Measurements from ENCODE around the gene PIGK. TPM values are rescaled to one million over a fixed set of nuclear protein-coding genes. Genes with fewer than 3 reads are reported as not detected.
"Not testable (repeated sequence)": the region's sequence is repeated elsewhere in the genome, so short reads cannot be mapped to it uniquely, and the experiment has no call there.

The PIGK gene
- total RNA-seq, 1 donor from 2014 or later: 28.6 TPM

DNA sequence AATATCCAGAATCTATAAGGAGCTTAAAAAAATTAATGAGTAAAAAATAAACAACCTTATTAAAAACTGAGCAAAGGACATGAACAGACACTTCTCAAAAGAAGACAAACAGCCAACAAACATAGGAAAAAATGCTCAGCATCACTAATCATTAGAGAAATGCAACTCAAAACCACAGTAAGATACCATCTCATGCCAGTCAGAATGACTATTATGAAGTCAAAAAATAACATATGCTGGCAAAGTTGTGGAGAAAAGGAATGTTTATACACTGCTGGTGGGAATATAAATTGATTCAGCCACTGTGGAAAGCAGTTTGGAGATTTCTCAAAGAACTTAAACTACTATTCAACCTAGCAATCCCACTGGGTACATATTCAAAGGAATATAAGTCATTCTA, 25.3 kb downstream of the PIGK start:
- FAIRE-seq: no peak

DNA sequence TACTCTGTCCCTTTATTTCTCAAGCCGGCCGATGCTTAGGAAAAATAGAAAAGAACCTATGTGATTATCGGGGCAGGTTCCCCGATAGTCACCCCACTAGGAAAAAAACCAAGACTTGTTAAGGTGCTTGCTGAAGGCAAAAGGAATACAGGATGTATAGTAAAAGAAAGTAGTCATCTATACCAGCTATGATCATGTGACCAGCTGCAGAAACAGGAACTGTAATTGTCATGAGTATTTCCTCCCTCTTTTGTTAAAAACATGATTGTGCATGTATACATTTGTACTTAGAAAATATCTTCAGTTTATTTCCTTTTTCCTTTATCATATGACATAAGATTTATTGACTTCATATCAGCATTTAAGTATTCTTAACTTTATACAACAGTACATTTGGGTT, 30.5 kb downstream of the PIGK start:
- peaks cover 10% of the 10 kb centered on the region for H3K36me3 Mint-ChIP-seq (ENCODE audit: low read depth, unreplicated experiment)
- TF ChIP-seq EZH2 (IDR thresholded peaks at IDR 0.05; ENCODE audit: insufficient read depth, low read length): no peak
- TF ChIP-seq, protein P1, sequence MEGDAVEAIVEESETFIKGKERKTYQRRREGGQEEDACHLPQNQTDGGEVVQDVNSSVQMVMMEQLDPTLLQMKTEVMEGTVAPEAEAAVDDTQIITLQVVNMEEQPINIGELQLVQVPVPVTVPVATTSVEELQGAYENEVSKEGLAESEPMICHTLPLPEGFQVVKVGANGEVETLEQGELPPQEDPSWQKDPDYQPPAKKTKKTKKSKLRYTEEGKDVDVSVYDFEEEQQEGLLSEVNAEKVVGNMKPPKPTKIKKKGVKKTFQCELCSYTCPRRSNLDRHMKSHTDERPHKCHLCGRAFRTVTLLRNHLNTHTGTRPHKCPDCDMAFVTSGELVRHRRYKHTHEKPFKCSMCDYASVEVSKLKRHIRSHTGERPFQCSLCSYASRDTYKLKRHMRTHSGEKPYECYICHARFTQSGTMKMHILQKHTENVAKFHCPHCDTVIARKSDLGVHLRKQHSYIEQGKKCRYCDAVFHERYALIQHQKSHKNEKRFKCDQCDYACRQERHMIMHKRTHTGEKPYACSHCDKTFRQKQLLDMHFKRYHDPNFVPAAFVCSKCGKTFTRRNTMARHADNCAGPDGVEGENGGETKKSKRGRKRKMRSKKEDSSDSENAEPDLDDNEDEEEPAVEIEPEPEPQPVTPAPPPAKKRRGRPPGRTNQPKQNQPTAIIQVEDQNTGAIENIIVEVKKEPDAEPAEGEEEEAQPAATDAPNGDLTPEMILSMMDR (IDR thresholded peaks at IDR 0.05; ENCODE audit: insufficient read depth, low read depth, low read length): no peak
- FAIRE-seq (no peak), DNase-seq (ENCODE audit: low read depth) (no peak)
- no peaks in the 10 kb centered on the region for H3K27me3 ChIP-seq (ENCODE audit: insufficient read depth, low read length)
- no peak overlapping the region for H3K4me3 ChIP-seq (ENCODE audit: insufficient read depth, low read depth, low read length)
- H3K79me2 ChIP-seq (ENCODE audit: insufficient read depth, low read length): no peaks in the 10 kb centered on the region
- H3K4me1 ChIP-seq (ENCODE audit: insufficient read depth, low read length): no peaks in the 10 kb centered on the region
- H3K9ac ChIP-seq (ENCODE audit: low read length): no peak overlapping the region
- H3K27me3 Mint-ChIP-seq (ENCODE audit: low read depth, unreplicated experiment): no peaks in the 10 kb centered on the region
- no peak overlapping the region for H2AFZ ChIP-seq (ENCODE audit: low read depth, low read length)
- no peaks in the 10 kb centered on the region for H3K9me3 ChIP-seq (ENCODE audit: insufficient read depth, low read depth, low read length)
- H3K4me3 Mint-ChIP-seq (ENCODE audit: unreplicated experiment): no peak overlapping the region
- no peaks in the 10 kb centered on the region for H4K20me1 ChIP-seq (ENCODE audit: insufficient read depth, low read length)
- H3K4me2 ChIP-seq (ENCODE audit: low read length): no peak overlapping the region
- H3K9me3 Mint-ChIP-seq (ENCODE audit: unreplicated experiment): peaks cover 5% of the 10 kb centered on the region
- no peaks in the 10 kb centered on the region for H3K4me1 Mint-ChIP-seq (ENCODE audit: low read depth, unreplicated experiment)
- no peaks in the 10 kb centered on the region for H3K36me3 ChIP-seq (ENCODE audit: insufficient read depth, low read length)
- H3K27ac Mint-ChIP-seq (ENCODE audit: unreplicated experiment): no peak overlapping the region
- H3K27ac ChIP-seq (ENCODE audit: low read depth, low read length): no peak overlapping the region

More for the DNA sequence above, 25.3 kb downstream of the PIGK start:
- H3K4me1 ChIP-seq (ENCODE audit: insufficient read depth, low read length): no peaks in the 10 kb centered on the region
- Mint-ChIP-seq H3K4me3 (ENCODE audit: unreplicated experiment) (no peak overlapping the region), H3K27me3 (ENCODE audit: low read depth, unreplicated experiment) (no peaks in the 10 kb centered on the region), H3K36me3 (ENCODE audit: low read depth, unreplicated experiment) (peaks cover 2% of the 10 kb centered on the region), H3K4me1 (ENCODE audit: low read depth, unreplicated experiment) (no peaks in the 10 kb centered on the region), H3K9me3 (ENCODE audit: unreplicated experiment) (no peaks in the 10 kb centered on the region), H3K27ac (ENCODE audit: unreplicated experiment) (no peak overlapping the region)
- DNase-seq (ENCODE audit: low read depth): no peak
- H3K36me3 ChIP-seq (ENCODE audit: insufficient read depth, low read length): no peaks in the 10 kb centered on the region
- H3K27ac ChIP-seq (ENCODE audit: low read depth, low read length): no peak overlapping the region
- no peaks in the 10 kb centered on the region for H4K20me1 ChIP-seq (ENCODE audit: insufficient read depth, low read length)
- no peak overlapping the region for H3K9ac ChIP-seq (ENCODE audit: low read length)
- H2AFZ ChIP-seq (ENCODE audit: low read depth, low read length): no peak overlapping the region
- no peaks in the 10 kb centered on the region for H3K79me2 ChIP-seq (ENCODE audit: insufficient read depth, low read length)
- H3K4me3 ChIP-seq (ENCODE audit: insufficient read depth, low read depth, low read length): no peak overlapping the region
- TF ChIP-seq EZH2 (IDR thresholded peaks at IDR 0.05; ENCODE audit: insufficient read depth, low read length): no peak
- TF ChIP-seq, protein P1 (IDR thresholded peaks at IDR 0.05; ENCODE audit: insufficient read depth, low read depth, low read length): no peak
- H3K27me3 ChIP-seq (ENCODE audit: insufficient read depth, low read length): no peaks in the 10 kb centered on the region
- no peaks in the 10 kb centered on the region for H3K9me3 ChIP-seq (ENCODE audit: insufficient read depth, low read depth, low read length)
- no peak overlapping the region for H3K4me2 ChIP-seq (ENCODE audit: low read length)

DNA sequence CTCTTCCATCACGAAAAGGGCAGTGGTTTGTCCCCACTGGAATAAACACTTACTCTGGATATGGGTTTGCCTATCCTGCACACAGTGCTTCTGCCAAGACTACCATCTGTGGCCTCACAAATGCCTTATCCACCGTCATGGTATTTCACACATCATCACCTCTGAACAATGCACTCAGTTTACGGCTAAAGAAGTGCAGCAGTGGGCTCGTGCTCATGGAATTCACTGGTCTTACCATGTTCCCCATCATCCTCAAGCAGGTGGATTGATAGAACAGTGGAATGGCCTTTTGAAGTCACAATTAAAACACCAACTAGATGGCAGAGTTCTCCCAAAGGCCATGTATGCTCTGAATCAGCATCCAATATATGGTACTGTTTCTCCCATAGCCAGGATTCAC, 32.3 kb downstream of the PIGK start:
- not testable (repeated sequence) for H3K4me3 ChIP-seq (ENCODE audit: insufficient read depth, low read depth, low read length); H3K36me3 ChIP-seq (ENCODE audit: insufficient read depth, low read length); H3K9me3 Mint-ChIP-seq (ENCODE audit: unreplicated experiment); H3K4me3 Mint-ChIP-seq (ENCODE audit: unreplicated experiment); H3K27me3 ChIP-seq (ENCODE audit: insufficient read depth, low read length); H3K79me2 ChIP-seq (ENCODE audit: insufficient read depth, low read length); H2AFZ ChIP-seq (ENCODE audit: low read depth, low read length); H3K27ac ChIP-seq (ENCODE audit: low read depth, low read length); FAIRE-seq; H3K27ac Mint-ChIP-seq (ENCODE audit: unreplicated experiment); H3K4me1 Mint-ChIP-seq (ENCODE audit: low read depth, unreplicated experiment); H3K9ac ChIP-seq (ENCODE audit: low read length); H4K20me1 ChIP-seq (ENCODE audit: insufficient read depth, low read length); DNase-seq (ENCODE audit: low read depth); H3K9me3 ChIP-seq (ENCODE audit: insufficient read depth, low read depth, low read length); H3K27me3 Mint-ChIP-seq (ENCODE audit: low read depth, unreplicated experiment); H3K4me1 ChIP-seq (ENCODE audit: insufficient read depth, low read length); H3K4me2 ChIP-seq (ENCODE audit: low read length)
- H3K36me3 Mint-ChIP-seq (ENCODE audit: low read depth, unreplicated experiment): peaks cover 13% of the 10 kb centered on the region
